ENCODE results near the gene G6PC1. TPM values are rescaled to one million over a fixed set of nuclear protein-coding genes. Genes with fewer than 3 reads are reported as not detected.
A peak's percentile ranks its signal among the peaks of the same experiment; 100 is the strongest.

G6PC1 gene
- total and polyA plus RNA-seq, 2 of the 13 experiments (the other 11 are each of a cell fraction or from before 2014, with no cell fraction given), result 1.7 to 37.9 TPM

DNA sequence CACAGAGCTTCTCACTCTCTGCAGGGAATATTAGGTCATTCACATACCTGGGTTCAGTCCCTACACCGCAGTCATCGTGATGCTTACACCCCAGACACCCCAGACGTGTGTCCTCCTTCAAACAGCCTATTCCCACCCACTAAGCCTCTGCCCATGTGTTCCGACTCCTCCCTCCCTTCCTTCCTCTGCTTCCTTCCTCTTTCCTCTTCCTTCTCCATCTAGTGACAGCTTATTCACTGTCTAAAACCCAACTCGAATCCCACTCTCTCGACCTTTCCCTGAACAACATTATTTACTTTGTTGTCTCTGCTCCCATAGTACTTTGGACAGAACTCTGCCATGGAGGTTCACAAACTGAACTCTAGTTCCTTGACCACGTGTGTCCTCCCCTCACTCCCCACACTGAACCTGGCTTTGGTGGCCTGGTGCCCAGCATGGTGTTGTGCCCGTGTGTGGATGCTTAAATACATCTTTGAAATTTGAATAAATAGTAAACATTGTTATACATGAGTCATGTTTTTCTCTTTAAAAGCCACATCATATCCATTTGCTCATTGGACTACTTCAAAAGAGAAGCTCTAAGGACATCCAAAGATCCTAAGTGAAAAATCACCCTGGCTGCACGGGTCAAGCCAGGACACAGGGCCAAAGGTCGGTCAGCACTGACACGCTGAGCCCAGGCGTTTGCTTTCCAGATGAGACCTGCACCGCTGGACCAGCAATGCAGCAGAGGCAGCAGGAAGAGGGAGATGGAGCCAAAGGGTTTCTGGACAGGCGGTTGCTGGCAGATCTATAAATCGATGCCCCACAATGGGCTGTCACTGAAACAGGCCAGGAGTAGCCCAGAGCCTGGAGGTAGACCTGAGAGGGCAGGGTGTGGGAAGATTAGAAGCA is 14.1 kb upstream of the G6PC1 start (continued):
- TF ChIP-seq, protein P1, sequence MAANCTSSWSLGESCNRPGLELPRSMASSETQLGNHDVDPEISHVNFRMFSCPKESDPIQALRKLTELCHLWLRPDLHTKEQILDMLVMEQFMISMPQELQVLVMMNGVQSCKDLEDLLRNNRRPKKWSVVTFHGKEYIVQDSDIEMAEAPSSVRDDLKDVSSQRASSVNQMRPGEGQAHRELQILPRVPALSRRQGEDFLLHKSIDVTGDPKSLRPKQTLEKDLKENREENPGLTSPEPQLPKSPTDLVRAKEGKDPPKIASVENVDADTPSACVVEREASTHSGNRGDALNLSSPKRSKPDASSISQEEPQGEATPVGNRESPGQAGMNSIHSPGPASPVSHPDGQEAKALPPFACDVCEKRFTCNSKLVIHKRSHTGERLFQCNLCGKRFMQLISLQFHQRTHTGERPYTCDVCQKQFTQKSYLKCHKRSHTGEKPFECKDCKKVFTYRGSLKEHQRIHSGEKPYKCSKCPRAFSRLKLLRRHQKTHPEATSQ (CRISPR knock-in tag; IDR thresholded peaks at IDR 0.05; ENCODE audit: borderline replicate concordance), result 0 out of 2 replicates have a peak, but pooled peaks have one; percentile 51
- TF ChIP-seq ZNF543 (CRISPR knock-in tag; IDR thresholded peaks at IDR 0.05) (0 out of 2 replicates have a peak, but pooled peaks have one; percentile 69), ZNF251 (CRISPR knock-in tag; IDR thresholded peaks at IDR 0.05) (0 out of 2 replicates have a peak, but pooled peaks have one; percentile 46), ZNF136 (CRISPR knock-in tag; IDR thresholded peaks at IDR 0.05; ENCODE audit: low read depth) (no peak), SRSF1 (optimal IDR thresholded peaks at IDR 0.05; ENCODE audit: low read depth, low read length) (no peak), ZNF609 (CRISPR knock-in tag; IDR thresholded peaks at IDR 0.05; ENCODE audit: borderline replicate concordance) (peak; percentile 62; the same call in 1 of the 2 replicates), ZBTB49 (CRISPR knock-in tag; IDR thresholded peaks at IDR 0.05; ENCODE audit: borderline replicate concordance) (no peak), PCBP2 (optimal IDR thresholded peaks at IDR 0.05; ENCODE audit: low read depth, low read length, poor library complexity, severe bottlenecking) (no peak), RNF2 (conservative IDR thresholded peaks at IDR 0.05; ENCODE audit: low read depth) (peak; percentile 45; the same call in 1 of the 2 replicates), SRY (CRISPR knock-in tag; IDR thresholded peaks at IDR 0.05) (no peak; the same call in 1 of the 2 replicates), SPEN (CRISPR knock-in tag; IDR thresholded peaks at IDR 0.05; ENCODE audit: low read depth) (peak; percentile 96), ZNF549 (CRISPR knock-in tag; IDR thresholded peaks at IDR 0.05) (no peak), YY1 (IDR thresholded peaks at IDR 0.05; ENCODE audit: insufficient read depth, insufficient replicate concordance, low read depth, low read length) (no peak), ZNF746 (CRISPR knock-in tag; IDR thresholded peaks at IDR 0.05) (peak; percentile 78; the same call in 1 of the 2 replicates), ZNF143 (CRISPR knock-in tag; IDR thresholded peaks at IDR 0.05) (no peak)
- TF ChIP-seq, protein P2, sequence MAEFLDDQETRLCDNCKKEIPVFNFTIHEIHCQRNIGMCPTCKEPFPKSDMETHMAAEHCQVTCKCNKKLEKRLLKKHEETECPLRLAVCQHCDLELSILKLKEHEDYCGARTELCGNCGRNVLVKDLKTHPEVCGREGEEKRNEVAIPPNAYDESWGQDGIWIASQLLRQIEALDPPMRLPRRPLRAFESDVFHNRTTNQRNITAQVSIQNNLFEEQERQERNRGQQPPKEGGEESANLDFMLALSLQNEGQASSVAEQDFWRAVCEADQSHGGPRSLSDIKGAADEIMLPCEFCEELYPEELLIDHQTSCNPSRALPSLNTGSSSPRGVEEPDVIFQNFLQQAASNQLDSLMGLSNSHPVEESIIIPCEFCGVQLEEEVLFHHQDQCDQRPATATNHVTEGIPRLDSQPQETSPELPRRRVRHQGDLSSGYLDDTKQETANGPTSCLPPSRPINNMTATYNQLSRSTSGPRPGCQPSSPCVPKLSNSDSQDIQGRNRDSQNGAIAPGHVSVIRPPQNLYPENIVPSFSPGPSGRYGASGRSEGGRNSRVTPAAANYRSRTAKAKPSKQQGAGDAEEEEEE (CRISPR knock-in tag; IDR thresholded peaks at IDR 0.05; ENCODE audit: borderline replicate concordance), result 0 out of 2 replicates have a peak, but pooled peaks have one; percentile 46

Data from HepG2 (cell line).